T-helper 1 cell treated with Interleukin-12 subunit alpha and Interleukin-12 subunit beta and Interleukin-4 antibody, amounts not matched to agents 30 ng/mL and 1 ng/mL, for 36 hours (primary cell): ENCODE measurements around the gene NAALADL2. TPM values are rescaled to one million over a fixed set of nuclear protein-coding genes. Genes with fewer than 3 reads are reported as not detected.
"Not testable (repeated sequence)": the region's sequence is repeated elsewhere in the genome, so short reads cannot be mapped to it uniquely, and the experiment has no call there.

Experiments
- intact Hi-C: fragments of 100-400 bp; cut with micrococcal nuclease; formaldehyde crosslinking; loops from one replicate; pipeline ENCODE4 v1.15.1; 2024
- total RNA-seq: library from RNA; stranded (reverse); gene quantifications from 2 replicates; pipeline ENCODE4 v1.2.3, GENCODE V29; 2022

NAALADL2 gene
- total RNA-seq, 1 donor from 2014 or later: not detected

DNA sequence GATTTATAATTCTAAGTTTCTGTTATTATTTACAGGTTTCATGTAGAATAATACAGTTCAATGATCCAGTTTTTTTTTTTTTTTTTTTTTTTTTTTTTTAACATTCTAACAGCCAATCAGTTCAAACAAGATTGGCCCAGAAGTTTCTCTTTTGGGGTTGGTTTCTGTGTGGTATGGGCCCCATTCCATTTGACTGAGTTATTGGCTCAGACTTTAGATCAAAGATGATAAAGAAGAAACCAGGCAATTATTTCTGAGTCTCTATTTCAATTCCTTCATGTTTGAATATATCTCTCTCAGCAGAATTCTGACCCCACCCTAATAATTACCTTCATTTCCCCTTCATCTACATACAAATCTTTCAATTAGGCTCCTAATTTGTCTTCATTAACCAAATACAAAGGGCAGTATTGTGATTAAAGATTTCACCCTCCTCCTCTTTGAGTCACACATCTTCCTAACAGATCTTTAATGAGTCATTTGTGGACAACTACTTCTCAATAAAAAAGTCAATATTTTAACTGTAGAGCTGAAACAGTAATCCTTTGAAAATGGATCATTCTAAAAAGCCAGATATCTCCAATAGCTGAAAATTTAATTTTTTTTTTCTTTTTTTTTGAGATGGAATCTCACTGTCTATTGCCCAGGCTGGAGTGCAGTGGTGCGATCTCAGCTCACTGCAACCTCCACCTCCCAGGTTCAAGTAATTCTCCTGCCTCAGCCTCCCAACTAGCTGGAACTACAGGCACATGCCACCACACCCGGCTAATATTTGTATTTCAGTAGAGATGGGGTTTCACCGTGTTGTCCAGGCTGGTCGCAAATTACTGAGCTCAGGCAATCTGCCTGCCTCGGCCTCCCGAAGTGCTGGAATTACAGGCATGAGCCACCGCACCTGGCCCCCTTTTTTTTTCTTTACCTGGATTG is 878.8 kb downstream of the NAALADL2 start:
- intact Hi-C loops: no loop called here

DNA sequence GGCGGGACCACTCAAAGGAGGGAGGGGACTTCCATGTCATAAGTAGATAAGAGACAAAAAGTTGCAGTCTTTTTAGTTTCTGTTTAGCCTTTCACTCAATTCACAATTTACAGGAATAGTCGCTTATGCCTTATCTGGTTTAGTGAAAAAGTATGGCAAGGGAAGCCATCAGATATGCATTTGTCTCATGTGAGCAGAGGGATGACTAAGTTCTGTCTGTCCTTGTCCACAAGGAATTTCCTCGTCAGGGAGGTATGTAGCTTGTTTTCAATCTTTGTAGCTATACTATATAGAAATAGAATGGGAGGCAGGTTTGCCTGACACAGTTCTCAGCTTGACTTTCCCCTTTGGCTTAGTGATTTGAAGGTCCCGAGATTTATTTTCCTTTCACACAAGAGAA is 882.8 kb downstream of the NAALADL2 start:
- intact Hi-C loops: no loop called here

DNA sequence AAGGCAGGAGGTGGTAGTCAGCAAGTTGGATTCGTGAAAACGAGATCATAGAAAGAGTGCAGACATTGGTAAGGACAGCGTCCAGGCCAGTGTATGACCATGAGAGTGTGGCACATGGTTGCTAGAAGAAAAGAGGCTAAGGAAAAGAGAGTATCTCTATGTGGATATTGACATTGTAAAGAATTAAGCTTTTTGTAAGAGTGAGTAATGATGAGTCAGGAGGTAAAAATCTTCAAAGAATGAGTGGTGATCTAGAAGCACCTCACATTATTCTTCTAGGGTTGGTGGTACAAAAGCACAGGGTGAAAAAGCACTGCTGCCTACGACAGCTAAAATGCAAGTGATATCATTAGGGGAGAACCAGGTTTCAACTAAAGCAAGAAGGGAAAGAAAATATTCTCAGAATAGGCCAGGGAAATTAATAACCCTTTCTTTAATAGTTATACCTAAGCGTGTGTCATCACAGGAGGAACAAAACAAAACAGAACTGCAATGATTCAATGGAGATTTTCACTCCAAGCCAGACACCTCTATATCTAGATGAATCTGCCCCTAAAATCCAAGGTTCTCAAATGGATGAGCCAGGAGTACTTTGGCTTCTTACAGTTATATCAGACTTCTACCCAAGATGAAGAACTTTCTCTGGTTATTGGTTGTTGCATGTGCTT is 884.7 kb downstream of the NAALADL2 start:
- intact Hi-C loops: no loop called here

DNA sequence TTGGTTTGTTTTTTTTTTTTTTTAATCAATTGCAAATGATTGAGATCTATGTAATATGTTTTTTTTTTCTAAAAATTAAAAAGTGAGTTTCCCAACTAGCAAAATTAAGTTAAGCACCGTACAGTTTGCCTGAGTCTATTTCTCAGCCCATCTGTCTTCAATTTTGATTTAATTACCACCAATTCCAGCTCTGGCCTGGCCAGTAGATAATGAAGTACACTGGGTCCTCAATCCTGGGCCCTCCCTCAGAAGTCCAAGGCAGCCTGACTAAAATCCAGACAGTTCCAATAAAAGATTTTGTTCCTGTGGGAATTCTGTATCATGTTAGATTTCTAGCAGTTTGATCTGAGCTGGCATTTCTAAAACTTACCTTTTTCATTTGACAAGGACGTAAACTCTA is 887.2 kb downstream of the NAALADL2 start:
- intact Hi-C loops: no loop called here

DNA sequence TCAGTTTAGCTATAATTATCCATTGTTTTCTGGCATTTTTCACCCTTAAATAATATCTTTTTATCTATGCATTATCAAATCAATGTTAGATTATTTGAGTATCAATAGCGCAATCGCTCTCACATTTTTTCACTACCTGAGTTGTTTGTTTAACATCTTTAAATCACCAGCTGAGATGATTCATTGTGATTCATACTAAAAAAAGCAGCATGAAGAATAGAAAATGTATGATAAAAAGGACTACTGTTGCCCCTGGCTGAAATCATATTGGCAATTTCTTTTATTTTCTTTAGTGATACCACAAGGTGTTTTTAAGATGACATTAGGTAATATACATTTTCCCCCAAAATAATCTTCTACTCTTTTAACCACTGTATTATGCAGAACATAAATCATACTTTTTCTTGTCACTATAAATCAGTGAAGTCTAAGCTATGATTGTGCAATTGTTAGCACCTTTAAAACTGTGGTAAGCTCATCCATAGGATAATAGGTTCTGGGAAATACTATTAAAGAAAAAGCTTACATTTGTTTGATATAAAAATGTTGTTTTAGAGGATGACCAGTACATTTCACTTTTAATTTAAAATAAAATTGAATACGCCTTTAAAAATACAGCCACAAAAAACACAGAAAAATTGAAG is 889.1 kb downstream of the NAALADL2 start:
- intact Hi-C loops: no loop called here

DNA sequence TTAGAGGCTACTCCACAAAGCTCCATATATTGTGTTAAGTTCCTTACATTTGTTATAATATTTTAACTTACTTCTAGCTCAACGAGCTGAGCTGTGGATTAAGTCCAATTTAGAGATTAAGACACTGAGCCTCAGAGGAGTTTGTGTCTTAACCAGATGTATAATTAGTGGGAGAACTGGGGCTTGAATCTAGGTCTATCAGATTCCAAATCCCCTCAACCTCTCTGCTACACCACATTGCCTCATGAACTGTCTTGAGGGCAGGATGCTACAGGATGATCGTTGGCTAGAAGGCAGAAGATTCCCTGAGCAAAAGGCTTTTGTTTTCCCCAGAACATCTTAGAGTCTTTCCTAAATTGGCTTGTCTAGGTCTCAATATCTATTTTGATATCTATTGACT is 890.8 kb downstream of the NAALADL2 start:
- intact Hi-C loops: no loop called here

DNA sequence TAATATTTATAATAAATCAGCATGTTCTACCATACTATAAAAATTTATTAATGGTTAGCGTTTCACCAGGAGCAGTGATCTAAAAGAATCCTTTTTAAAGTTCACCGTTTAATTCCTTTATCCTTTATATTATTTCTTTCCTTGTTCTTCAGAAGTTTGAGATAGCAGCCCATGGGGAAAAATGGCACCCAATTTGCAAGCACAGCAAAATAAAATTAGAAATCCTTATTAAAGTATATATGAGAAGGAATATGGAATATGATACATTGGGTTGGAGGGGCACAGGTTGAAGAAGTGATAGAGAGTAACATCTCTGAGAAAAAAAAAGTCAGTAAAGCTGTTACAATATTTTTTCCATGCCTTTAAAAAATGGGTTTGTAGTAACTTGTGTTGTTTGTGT is 892.0 kb downstream of the NAALADL2 start:
- intact Hi-C loops: no loop called here

DNA sequence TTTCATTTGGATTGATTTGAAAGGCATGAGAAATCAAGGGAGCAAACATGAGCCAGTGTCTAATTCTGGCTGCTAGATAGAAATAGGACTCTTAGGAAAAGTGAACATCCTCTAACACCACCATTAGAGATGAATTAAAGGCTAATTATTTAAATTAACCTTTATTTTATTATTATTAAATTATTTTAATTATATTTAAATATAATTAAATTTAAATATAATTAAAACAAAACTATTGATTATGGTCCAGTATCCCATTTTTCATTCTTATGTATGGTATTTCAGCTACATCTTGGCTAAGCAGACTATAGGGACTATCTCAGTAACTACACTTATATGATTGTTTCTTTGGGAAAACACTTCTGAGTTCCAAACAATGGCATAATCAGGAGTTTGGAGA is 904.8 kb downstream of the NAALADL2 start:
- intact Hi-C loops: no loop called here

DNA sequence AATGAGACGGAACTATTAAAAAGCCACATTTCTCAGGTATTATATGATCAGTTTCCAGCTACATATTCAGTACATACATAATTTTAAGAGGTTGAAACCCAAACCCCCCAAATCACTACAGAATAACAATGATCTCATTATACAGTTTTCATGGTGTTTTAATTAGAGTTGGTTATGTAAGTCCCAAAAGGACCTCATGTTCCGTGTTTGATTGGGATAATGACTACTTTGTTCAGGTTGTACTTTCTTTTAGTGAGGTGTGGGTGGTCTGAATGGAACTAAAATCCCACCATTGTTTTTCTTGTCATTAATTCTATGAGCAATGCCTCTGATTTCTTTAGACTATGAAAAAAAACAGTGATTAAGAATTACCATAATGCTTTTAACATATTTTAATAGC is 905.6 kb downstream of the NAALADL2 start:
- intact Hi-C loops: no loop called here

DNA sequence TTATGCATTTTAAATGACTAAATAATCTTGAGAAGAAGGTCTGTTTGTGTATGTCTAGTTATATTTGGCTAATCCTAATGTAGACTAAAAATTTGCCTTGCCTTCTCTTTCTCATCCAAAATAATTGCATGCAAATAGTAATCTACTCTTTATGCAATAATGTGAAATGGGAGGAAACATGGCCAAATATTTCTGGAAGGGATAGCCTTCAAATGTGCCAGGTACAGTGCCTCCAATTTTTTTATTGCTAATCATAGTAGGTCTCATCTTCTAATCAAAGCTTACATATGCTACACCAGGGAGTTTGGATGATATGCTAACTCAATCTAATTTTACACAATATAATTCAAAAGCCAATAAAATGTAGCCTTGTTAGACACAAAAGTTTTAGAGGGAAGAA is 911.3 kb downstream of the NAALADL2 start:
- intact Hi-C loops: no loop called here

DNA sequence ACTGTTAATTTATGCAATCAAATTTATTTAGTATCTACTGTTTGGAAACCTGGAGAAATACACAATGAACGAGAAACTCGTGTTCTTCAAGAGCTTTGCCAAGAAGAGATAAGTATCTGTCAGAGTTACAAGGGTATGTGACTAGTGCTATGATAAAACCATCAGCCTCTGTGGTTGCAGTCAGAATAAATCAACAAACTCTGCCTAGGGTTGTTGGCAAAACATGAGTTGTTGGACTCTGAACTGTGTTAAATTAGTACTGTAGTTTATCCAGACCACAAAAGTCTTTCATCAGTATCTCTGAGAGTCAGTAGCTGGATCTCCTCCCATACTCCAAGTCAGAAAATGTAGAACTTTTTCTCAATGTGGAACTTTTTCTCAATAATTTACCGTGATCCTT is 918.4 kb downstream of the NAALADL2 start:
- intact Hi-C loops: no loop called here

DNA sequence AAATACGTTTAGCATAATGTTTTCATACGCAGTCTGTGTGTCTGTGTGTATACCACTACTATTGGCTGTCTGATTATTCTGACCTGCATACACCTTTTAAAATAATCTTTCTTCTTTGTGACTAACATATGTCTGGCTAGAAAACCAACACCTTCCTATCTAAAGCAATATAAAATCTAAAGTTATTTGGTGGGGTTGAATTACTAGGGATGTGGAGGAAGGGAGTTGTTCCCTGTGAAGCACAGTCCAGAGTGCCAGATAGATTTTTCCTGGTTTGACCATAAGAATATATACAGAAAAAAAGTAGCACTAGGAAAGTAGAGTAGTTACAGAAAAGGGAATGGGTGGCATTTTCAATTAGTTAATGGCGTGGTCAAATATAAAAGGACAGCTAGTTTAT is 918.8 kb downstream of the NAALADL2 start:
- intact Hi-C loops: no loop called here

DNA sequence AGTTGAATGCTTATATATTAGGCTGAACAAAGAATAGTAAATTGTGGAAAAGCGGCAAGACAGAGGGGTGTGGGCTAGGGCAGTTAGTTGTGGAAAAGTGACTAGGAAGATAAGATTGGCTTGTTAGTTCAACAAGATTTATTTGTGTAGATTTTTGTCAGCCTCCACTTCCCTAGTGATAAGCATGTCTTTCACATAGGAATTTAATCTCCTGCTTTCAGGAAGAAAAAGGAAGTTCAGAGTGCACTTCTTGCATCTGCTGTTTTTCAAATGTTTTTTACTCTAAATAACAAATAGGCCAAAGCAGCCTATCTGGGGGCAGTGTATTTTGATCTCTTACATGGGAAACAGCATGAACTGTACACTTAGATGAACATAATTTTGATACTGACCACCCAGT is 919.9 kb downstream of the NAALADL2 start:
- intact Hi-C loops: no loop called here

DNA sequence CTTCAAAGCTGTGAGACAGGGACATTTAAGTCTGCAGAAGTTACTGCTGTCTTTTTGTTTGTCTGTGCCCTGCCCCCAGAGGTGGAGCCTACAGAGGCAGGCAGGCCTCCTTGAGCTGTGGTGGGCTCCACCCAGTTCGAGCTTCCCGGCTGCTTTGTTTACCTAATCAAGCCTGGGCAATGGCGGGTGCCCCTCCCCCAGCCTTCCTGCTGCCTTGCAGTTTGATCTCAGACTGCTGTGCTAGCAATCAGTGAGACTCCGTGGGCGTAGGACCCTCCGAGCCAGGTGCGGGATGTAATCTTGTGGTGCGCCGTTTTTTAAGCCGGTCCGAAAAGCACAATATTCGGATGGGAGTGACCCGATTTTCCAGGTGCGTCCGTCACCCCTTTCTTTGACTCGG is 928.0 kb downstream of the NAALADL2 start:
- intact Hi-C loops: not testable (repeated sequence)

DNA sequence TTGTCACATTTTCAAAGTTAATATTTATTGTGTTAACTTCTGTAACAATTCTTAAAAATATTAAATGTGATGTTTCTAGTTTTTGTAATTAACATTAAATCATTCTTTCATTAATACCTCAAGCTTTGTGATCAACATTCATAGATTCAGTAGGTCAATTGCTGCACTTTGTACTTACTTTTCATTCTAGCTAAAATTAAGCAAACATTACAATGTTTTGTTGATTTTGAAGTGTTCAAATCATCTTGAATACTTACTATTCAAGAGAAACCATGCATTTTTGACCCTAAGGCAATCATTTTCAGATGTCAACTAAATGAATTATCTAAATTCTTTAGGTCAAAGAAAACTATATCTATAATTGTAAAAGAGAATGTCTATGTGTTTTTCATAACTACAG is 933.1 kb downstream of the NAALADL2 start:
- intact Hi-C loops: no loop called here

DNA sequence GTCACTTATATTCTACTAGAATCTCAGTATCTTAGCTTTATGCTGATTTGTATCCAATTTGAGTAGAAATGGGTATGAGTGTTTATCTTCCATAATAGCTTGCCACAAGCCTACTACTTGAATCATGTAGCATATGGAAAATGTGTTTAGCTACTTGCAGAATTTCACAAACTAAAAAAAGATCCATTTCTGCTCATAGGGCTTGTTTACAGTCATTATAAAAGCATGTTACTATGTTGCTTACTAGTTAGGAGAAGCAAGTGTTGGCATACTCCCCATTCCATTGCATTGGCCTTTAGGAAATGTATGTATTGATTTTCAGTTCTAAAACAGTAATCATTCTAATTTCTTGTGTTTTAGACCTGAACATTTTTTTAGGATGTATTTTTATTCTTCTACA is 939.2 kb downstream of the NAALADL2 start:
- intact Hi-C loops: no loop called here

DNA sequence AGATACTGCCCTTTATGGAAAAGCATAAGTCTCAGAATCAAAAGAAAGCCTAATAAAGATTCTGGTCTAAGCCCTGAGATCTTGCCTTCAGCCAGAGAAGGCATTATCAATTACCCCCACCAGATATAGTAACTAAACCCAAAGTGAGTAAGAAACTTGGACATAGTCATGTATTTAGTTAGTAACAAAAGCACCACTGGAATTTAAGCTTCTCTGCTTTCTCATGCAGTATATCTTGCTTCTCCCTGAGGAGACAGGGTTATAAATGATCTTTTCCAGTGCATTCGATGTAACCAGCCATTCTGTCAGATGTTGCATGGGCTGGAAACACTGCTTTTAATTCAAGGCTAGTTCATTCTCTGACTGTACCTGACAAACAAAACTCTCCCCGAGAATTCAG is 946.7 kb downstream of the NAALADL2 start:
- intact Hi-C loops: loop anchor here (10.0 kb wide), 1 partner anchor 521 kb away; no protein-coding TSS in a partner anchor

DNA sequence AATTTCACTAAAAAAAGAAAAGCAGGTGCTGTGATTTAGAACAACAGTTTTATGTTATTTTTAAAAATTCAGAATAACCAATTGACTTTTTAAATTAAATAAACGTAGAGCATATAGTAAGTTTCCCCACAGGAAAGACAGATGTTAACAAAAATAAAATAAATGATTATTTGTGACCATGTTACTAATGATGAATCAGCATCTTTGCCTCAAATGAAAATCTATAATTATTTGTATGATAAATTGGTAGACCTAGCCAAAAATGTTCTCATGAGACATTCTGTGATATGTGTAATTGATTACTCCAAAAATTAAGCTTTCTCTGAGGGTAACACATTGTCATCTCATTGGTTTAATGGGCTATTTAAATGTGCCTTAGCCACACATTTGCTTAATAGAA is 948.0 kb downstream of the NAALADL2 start:
- intact Hi-C loops: loop anchor here (10.0 kb wide), 1 partner anchor 522 kb away; no protein-coding TSS in a partner anchor

DNA sequence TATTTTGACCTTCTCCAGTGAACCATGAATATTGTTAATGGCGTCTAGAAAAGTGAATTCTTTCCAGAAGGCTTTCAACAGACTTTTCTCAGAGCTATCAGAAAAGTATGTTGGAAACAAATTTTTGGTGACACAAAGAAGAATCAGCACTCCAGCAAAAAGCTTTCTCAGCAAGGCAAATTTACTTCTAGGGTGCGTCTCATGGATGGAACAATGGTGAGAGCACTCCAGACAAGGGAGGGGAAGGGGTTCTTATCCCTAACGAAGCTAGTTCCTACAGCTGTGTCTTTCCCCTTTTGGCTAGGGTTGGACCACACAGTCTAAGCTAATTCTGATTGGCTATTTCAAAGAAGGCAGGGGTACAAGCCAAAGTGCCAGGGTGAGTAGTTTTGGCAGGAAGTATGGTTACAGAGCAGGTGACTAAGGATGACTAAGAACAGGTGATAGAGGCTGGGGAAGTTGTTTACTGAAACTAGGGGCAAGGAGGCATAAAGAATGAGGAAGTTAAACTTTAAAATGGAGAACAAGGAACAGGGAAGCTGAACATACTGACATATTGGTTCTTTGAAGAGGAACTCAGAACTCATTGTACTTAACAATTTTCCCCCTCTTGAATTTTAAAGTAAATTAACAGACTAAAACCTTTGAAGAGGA is 959.8 kb downstream of the NAALADL2 start:
- intact Hi-C loops: no loop called here

DNA sequence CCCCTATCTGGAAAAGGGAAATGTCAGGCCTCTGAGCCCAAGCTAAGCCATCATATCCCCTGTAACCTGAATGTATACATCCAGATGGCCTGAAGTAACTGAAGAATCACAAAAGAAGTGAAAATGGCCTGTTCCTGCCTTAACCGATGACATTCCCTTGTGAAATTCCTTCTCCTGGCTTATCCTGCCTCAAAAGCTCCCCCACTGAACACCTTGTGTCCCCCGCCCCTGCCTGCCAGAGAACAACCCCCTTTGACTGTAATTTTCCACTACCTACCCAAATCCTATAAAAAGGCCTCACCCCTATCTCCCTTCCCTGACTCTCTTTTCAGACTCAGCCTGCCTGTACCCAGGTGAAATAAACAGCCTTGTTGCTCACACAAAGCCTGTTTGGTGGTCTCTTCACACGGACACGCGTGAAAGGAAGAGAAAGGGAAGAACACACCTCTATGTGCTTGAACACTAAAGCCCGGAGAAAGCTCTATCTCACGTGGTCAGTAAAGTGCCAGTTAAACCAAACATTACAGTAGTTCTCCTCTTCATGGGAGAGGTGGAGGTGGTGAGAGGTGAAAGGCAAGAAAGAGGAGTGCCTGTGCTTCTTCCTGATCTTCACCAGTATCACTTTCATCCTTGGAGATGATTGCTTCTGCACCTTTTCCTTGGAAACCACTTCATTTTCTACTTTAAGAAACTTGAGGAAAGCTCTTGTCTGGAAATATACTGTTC is 963.8 kb downstream of the NAALADL2 start:
- intact Hi-C loops: not testable (repeated sequence)

DNA sequence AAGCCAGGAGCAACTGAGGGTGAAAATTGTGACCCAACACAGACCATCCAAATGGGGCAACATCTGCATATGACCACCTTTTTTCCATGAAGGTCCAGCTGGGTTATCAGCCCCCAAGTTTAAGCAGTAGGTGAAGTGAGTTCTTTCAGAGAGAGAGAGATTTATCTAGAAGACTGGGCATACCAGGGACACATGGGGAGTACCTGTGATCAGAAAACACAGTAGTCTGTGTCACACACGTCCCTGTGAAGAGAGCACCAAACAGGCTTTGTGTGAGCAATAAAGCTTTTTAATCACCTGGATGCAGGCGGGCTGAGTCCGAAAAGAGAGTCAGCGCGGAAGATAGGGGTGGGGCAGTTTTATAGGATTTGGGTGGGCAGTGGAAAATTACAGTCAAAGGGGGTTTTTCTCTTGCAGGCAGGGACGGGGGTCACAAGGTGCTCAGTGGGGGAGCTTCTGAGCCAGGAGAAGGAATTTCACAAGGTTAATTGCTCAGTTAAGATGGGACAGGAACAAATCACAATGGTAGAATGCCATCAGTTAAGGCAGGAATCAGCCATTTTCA is 966.0 kb downstream of the NAALADL2 start:
- intact Hi-C loops: not testable (repeated sequence)
